HFFc6 (cell line): Measurements from ENCODE around the gene WDR27. TPM values are rescaled to one million over a fixed set of nuclear protein-coding genes. Genes with fewer than 3 reads are reported as not detected.
"Not testable (repeated sequence)": the region's sequence is repeated elsewhere in the genome, so short reads cannot be mapped to it uniquely, and the experiment has no call there.

ENCODE experiments used
- DNase-seq: peaks from one replicate; pipeline ENCODE4 v3.0.0-alpha.2; 2018
- H3K27ac Mint-ChIP-seq: 2 replicates; pipeline ENCODE4 v1.8.0; 2020; ENCODE audit warnings: mild to moderate bottlenecking, mixed read lengths
- H3K27me3 Mint-ChIP-seq: 2 replicates; pipeline ENCODE4 v1.8.0; 2021; ENCODE audit warnings: mild to moderate bottlenecking, moderate library complexity, mixed read lengths; ENCODE audit not compliant: insufficient read depth
- H3K36me3 Mint-ChIP-seq: 2 replicates; pipeline ENCODE4 v1.8.0; 2021; ENCODE audit warnings: low read depth, mixed read lengths
- H3K4me1 Mint-ChIP-seq: 2 replicates; pipeline ENCODE4 v1.8.0; 2020; ENCODE audit warnings: low read depth, mixed read lengths
- H3K4me3 Mint-ChIP-seq: 2 replicates; pipeline ENCODE4 v1.8.0; 2020; ENCODE audit warnings: mild to moderate bottlenecking, moderate library complexity, mixed read lengths
- H3K9me3 Mint-ChIP-seq: 2 replicates; pipeline ENCODE4 v1.8.0; 2020; ENCODE audit warnings: mild to moderate bottlenecking, mixed read lengths
- CTCF ChIP-seq: fragments of 200-600 bp; sonication (generic); IDR thresholded peaks from 2 replicates; pipeline ENCODE4 v1.5.0; 2021; ENCODE audit warnings: antibody characterized with exemption, mild to moderate bottlenecking
- total RNA-seq, 6 experiments: library from RNA; stranded (reverse); fragmentation: NEBNext Ultra II Directional; extraction: Animal tissue kit (Norgen Biotek cat#: 25700); gene quantifications; 2 replicates in 1 of 6; 3 replicates in 5 of 6; pipeline ENCODE4 v1.2.3, GENCODE V29; 2021

Gene WDR27
- total RNA-seq, 6 experiments from 2014 or later: 10.0 to 15.8 (median 12.1) TPM

- DNase-seq: no peak
- TF ChIP-seq CTCF: no peak
- H3K4me1 Mint-ChIP-seq: no peaks in the 10 kb centered on the region
- H3K4me3 Mint-ChIP-seq: no peak overlapping the region
- H3K27me3 Mint-ChIP-seq: no peaks in the 10 kb centered on the region
- no peaks in the 10 kb centered on the region; the same call in 1 of the 2 replicates for H3K36me3 Mint-ChIP-seq
- H3K9me3 Mint-ChIP-seq: no peaks in the 10 kb centered on the region
- H3K27ac Mint-ChIP-seq: no peak overlapping the region
These were observed 54.8 kb downstream of the WDR27 start for GRCh38 chr6:169646906-169647567.

GRCh38 chr6:169645459-169645858 lies 56.4 kb downstream of the WDR27 start:
- H3K9me3 Mint-ChIP-seq, H3K27ac Mint-ChIP-seq, H3K4me3 Mint-ChIP-seq, H3K27me3 Mint-ChIP-seq, H3K36me3 Mint-ChIP-seq, DNase-seq, H3K4me1 Mint-ChIP-seq: not testable (repeated sequence)

- TF ChIP-seq CTCF: no peak
- Mint-ChIP-seq H3K4me3 (no peak overlapping the region), H3K27ac (no peak overlapping the region), H3K36me3 (no peaks in the 10 kb centered on the region), H3K9me3 (no peaks in the 10 kb centered on the region), H3K4me1 (no peaks in the 10 kb centered on the region), H3K27me3 (peaks cover 2% of the 10 kb centered on the region; the same call in 1 of the 2 replicates)
- no peak for DNase-seq
These were observed 58.3 kb downstream of the WDR27 start for GRCh38 chr6:169643521-169643920.

GRCh38 chr6:169642455-169642854 lies 59.4 kb downstream of the WDR27 start:
- no peak for TF ChIP-seq CTCF
- Mint-ChIP-seq H3K9me3 (no peaks in the 10 kb centered on the region), H3K4me1 (no peaks in the 10 kb centered on the region; the same call in 1 of the 2 replicates), H3K36me3 (no peaks in the 10 kb centered on the region), H3K4me3 (no peak overlapping the region), H3K27ac (no peak overlapping the region), H3K27me3 (peaks cover 2% of the 10 kb centered on the region; the same call in 1 of the 2 replicates)
- DNase-seq: no peak

- Mint-ChIP-seq H3K4me3 (no peak overlapping the region), H3K36me3 (no peaks in the 10 kb centered on the region), H3K27me3 (peaks cover 2% of the 10 kb centered on the region; the same call in 1 of the 2 replicates), H3K4me1 (peaks cover 8% of the 10 kb centered on the region; the same call in 1 of the 2 replicates), H3K27ac (no peak overlapping the region), H3K9me3 (no peaks in the 10 kb centered on the region)
- TF ChIP-seq CTCF: no peak
- no peak for DNase-seq
These were observed 60.3 kb downstream of the WDR27 start for GRCh38 chr6:169641461-169642085.

- Mint-ChIP-seq H3K36me3 (no peaks in the 10 kb centered on the region), H3K27me3 (peaks cover 2% of the 10 kb centered on the region; the same call in 1 of the 2 replicates), H3K9me3 (no peaks in the 10 kb centered on the region), H3K4me1 (peaks cover 8% of the 10 kb centered on the region; the same call in 1 of the 2 replicates), H3K4me3 (no peak overlapping the region), H3K27ac (no peak overlapping the region)
- no peak for TF ChIP-seq CTCF
- DNase-seq: no peak
These were observed 60.8 kb downstream of the WDR27 start for GRCh38 chr6:169640983-169641382.
